ENCODE data around the gene MRAP2. TPM values are rescaled to one million over a fixed set of nuclear protein-coding genes. Genes with fewer than 3 reads are reported as not detected.
"Not testable (repeated sequence)": the region's sequence is repeated elsewhere in the genome, so short reads cannot be mapped to it uniquely, and the experiment has no call there.

The MRAP2 gene
- total RNA-seq, 2 donors from 2014 or later: not detected

DNA sequence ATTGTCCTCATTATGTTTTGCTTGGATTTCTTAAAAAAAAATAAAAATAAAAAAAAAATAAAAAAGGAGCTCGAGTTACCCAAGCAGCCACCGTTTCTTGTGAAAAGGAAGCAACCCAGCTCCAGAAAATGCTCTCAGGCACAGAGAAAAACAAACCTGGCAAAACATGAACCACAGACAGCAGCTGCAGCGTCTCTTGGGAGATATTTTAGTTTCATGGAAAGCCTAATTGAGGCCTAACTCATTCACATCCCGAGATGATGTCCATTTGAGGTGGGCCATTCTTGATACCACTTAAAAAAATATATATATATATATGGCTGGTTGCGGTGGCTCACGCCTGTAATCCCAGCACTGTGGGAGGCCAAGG lies 13.7 kb upstream of the MRAP2 start:
- no peak overlapping the region for H3K27ac Mint-ChIP-seq
- H3K36me3 Mint-ChIP-seq: no peaks in the 10 kb centered on the region
- ATAC-seq (no peak), DNase-seq (ENCODE audit: low spot score in 2 of 2) (no peak)
- H3K9me3 Mint-ChIP-seq: no peaks in the 10 kb centered on the region

DNA sequence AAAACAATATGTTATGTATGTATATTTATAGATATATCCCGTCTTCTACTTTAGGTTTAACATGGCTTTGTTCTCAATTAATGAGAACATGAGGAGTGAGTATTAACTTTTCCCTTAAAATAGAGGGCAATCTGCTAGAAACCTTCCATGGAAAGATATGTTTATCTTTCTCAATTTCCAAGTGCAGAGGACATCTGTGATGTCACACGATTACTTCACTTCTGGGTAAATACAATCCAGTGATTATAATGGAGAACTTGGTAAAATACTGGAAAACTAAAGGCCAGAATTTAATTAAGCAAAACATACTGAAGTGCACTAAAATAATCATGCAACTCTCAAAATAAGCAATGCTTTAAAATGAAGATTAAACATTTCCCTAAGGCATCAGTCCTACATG lies 11.9 kb upstream of the MRAP2 start:
- H3K27ac Mint-ChIP-seq: no peak overlapping the region
- ATAC-seq (no peak), DNase-seq (ENCODE audit: low spot score in 2 of 2) (no peak)
- peaks cover 5 to 6% of the 10 kb centered on the region in 2 donors for H3K9me3 Mint-ChIP-seq
- H3K36me3 Mint-ChIP-seq: peaks cover 0 to 4% of the 10 kb centered on the region in 2 donors

DNA sequence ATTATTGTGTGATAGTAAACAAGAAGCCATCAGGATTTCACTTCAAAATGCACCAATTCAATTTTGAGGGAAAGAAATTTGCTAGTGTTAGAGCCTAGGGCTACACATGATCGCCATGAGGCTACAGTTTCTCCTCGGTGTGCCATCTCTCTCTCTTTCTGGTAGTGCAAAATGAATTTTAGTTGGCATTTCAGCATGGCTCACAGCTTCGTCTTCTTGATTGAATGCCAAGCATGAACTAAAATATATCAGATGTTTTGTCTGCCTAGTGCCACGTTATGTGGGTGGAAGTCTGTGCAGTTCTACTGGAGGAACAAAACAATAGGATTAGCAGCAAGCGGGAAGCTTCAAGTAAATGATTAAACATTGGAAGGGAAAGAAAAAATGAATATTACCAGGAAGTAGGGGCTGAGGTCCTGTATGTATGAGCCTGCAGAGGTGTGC lies 6.8 kb upstream of the MRAP2 start:
- peaks cover 0 to 4% of the 10 kb centered on the region in 2 donors for H3K36me3 Mint-ChIP-seq
- H3K27ac Mint-ChIP-seq: no peak overlapping the region
- peaks cover 6 to 11% of the 10 kb centered on the region in 2 donors for H3K9me3 Mint-ChIP-seq
- DNase-seq (ENCODE audit: low spot score in 2 of 2): no peak
- no peak for ATAC-seq

DNA sequence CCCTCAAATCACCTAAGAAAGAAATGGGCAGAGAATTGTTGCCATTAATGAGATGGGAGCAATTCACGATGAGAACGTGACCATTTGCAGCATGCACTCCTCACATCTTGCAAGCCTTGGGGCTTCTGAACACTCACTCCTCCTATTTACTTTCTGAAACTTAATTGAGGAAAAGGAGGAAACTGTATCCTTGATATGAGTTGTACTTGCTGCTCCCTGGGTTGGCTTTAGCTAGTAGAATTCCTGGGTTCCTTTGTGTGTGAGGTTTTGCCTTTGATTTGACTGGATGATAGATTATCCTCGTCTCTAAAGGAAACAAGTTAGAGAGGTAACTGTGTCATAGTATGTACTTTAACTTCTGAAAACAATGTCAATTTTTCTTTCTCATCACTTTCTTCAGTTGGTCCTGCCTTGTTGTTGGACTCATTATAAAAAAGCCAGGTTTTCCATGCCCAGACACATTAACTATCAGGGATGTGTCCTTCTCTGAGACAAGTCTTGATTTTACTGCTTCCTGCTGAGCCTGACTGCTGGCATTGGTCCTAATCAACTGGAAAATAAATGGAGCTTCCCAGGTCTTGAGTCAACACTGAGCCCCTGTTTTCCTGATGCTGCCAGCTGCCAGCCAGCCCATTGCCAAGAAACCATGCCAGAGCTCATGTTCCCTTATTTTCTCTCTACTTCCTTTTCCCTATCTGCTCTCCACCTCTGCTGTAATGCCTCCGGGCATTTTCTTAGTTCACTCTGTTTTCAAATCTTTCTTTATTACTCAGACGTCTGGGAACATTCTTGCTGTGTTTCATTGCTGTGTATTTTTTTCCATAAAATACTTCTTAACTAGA lies 6.0 kb upstream of the MRAP2 start:
- no peak for ATAC-seq
- no peak for DNase-seq (ENCODE audit: low spot score in 2 of 2)
- H3K9me3 Mint-ChIP-seq: peaks cover 6 to 11% of the 10 kb centered on the region in 2 donors
- no peak overlapping the region for H3K27ac Mint-ChIP-seq
- peaks cover 0 to 8% of the 10 kb centered on the region in 2 donors for H3K36me3 Mint-ChIP-seq

- Mint-ChIP-seq H3K36me3 (peaks cover 0 to 8% of the 10 kb centered on the region in 2 donors), H3K9me3 (peaks cover 6 to 11% of the 10 kb centered on the region in 2 donors), H3K27ac (no peak overlapping the region)
- DNase-seq (ENCODE audit: low spot score in 2 of 2) (no peak), ATAC-seq (no peak)
Observed at GRCh38 chr6:84028350-84028749, 5.2 kb upstream of the MRAP2 start.

DNA sequence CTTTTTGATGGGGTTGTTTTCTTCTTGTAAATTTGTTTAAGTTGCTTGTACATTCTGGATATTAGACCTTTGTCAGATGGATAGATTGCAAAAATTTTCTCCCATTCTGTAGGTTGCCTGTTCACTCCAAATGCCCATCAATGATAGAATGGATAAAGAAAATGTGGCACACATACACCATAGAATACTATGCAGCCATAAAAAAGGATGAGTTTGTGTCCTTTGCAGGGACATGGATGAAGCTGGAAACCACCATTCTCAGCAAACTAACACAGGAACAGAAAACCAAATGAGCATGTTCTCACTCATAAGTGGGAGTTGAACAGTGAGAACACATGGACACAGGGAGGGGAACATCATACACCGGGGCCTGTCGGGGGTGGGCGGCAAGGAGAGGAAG lies 1.6 kb upstream of the MRAP2 start:
- peaks cover 5 to 13% of the 10 kb centered on the region in 2 donors for H3K9me3 Mint-ChIP-seq
- DNase-seq (ENCODE audit: low spot score in 2 of 2); ATAC-seq; H3K27ac Mint-ChIP-seq: not testable (repeated sequence)
- H3K36me3 Mint-ChIP-seq: peaks cover 0 to 13% of the 10 kb centered on the region in 2 donors

GRCh38 chr6:84035484-84035883 lies 1.9 kb downstream of the MRAP2 start:
- Mint-ChIP-seq H3K9me3 (peaks cover 5 to 10% of the 10 kb centered on the region in 2 donors), H3K36me3 (peaks cover 0 to 13% of the 10 kb centered on the region in 2 donors), H3K27ac (no peak overlapping the region)
- DNase-seq (ENCODE audit: low spot score in 2 of 2): no peak
- ATAC-seq: no peak

DNA sequence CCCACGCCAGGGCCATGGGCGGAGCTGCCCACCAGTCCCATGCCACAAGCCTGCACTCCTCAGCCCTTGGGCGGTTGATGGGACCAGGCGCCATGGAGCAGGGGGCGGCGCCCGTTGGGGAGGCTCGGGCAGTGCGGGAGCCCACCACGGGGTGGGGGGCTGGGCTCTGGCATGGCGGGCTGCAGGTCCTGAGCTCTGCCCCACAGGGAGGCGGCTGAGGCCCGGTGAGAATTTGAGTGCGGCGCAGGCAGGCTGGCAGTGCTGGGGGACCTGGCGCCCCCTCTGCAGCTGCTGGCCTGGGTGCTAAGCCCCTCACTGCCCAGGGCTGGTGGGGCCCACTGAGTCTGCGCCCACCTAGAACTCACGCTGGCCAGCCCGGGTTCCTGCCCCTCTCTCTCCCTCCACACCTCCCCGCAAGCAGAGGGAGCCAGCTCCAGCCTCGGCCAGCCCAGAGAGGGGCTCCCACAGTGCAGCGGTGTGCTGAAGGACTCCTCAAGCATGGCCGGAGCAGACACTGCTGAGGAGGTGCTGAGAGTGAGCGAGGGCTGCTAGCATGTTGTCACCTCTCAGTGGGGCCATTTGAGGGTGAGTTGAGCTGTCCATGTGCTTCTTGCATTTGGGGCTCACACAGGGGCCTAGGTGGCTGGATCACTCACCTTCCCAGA lies 4.0 kb downstream of the MRAP2 start:
- H3K27ac Mint-ChIP-seq: no peak overlapping the region
- ATAC-seq: no peak

GRCh38 chr6:84042603-84043002 lies 9.0 kb downstream of the MRAP2 start:
- no peak overlapping the region for H3K27ac Mint-ChIP-seq
- no peak for ATAC-seq

More for the DNA sequence above, 4.0 kb downstream of the MRAP2 start:
- H3K9me3 Mint-ChIP-seq: peaks cover 5 to 8% of the 10 kb centered on the region in 2 donors
- no peak for DNase-seq (ENCODE audit: low spot score in 2 of 2)
- H3K36me3 Mint-ChIP-seq: peaks cover 0 to 9% of the 10 kb centered on the region in 2 donors

GRCh38 chr6:84043555-84043954 lies 10.0 kb downstream of the MRAP2 start:
- no peaks in the 10 kb centered on the region for H3K9me3 Mint-ChIP-seq
- no peak for DNase-seq (ENCODE audit: low spot score in 2 of 2)
- no peaks in the 10 kb centered on the region for H3K36me3 Mint-ChIP-seq
- H3K27ac Mint-ChIP-seq: no peak overlapping the region
- ATAC-seq: no peak

More at GRCh38 chr6:84042603-84043002, 9.0 kb downstream of the MRAP2 start:
- no peaks in the 10 kb centered on the region for H3K9me3 Mint-ChIP-seq
- no peaks in the 10 kb centered on the region for H3K36me3 Mint-ChIP-seq
- no peak for DNase-seq (ENCODE audit: low spot score in 2 of 2)

DNA sequence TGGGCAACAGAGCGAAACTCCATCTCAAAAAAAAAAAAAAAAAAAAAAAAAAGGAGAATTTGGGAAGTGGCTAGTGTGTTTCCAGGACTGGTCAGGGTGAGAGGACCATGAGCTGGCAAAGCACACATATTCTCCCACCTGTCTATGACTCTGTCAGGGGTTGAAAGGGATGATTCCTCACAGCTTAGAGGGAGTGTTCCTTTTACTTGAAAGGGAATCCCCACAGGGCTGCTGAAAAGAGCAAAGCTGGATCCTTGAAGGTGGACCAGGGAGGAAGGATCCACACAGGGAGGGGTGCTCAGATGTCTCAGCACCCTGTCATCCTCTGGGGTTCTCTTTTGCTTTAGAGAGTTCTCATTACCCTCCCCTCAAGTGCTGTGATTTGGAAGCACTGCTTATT lies 13.2 kb downstream of the MRAP2 start:
- no peaks in the 10 kb centered on the region for H3K36me3 Mint-ChIP-seq

GRCh38 chr6:84048588-84048987 lies 15.0 kb downstream of the MRAP2 start:
- H3K27ac Mint-ChIP-seq: no peak overlapping the region
- no peaks in the 10 kb centered on the region for H3K9me3 Mint-ChIP-seq
- ATAC-seq (no peak), DNase-seq (ENCODE audit: low spot score in 2 of 2) (no peak)
- no peaks in the 10 kb centered on the region for H3K36me3 Mint-ChIP-seq

More for the DNA sequence above, 13.2 kb downstream of the MRAP2 start:
- ATAC-seq: no peak
- DNase-seq (ENCODE audit: low spot score in 2 of 2): no peak
- Mint-ChIP-seq H3K9me3 (no peaks in the 10 kb centered on the region), H3K27ac (no peak overlapping the region)

GRCh38 chr6:84050408-84050807 lies 16.8 kb downstream of the MRAP2 start:
- H3K9me3 Mint-ChIP-seq: no peaks in the 10 kb centered on the region
- no peak for DNase-seq (ENCODE audit: low spot score in 2 of 2)
- no peak overlapping the region for H3K27ac Mint-ChIP-seq
- ATAC-seq: no peak
- no peaks in the 10 kb centered on the region for H3K36me3 Mint-ChIP-seq

GRCh38 chr6:84052204-84052882 lies 18.8 kb downstream of the MRAP2 start:
- no peaks in the 10 kb centered on the region for H3K9me3 Mint-ChIP-seq
- ATAC-seq (no peak), DNase-seq (ENCODE audit: low spot score in 2 of 2) (no peak)
- H3K27ac Mint-ChIP-seq: no peak overlapping the region
- no peaks in the 10 kb centered on the region for H3K36me3 Mint-ChIP-seq

DNA sequence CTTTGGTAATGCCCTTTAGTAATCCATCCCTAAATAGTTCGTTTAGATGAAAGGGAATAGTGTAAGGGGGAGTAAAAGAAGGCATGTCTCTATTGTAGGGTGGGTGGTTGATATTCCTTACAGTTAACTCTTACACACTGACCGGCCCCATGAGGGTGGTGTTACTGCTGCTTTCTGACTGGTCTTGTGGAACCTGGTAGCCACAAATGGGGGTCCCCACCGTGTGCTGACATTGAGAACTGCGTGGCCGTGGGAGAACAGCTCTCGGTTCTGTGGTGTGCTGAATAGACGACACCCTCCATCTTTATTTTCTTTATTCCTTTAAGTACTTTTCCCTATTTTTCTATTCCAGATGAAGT lies 19.3 kb downstream of the MRAP2 start:
- ATAC-seq: no peak
- Mint-ChIP-seq H3K27ac (no peak overlapping the region), H3K36me3 (no peaks in the 10 kb centered on the region), H3K9me3 (no peaks in the 10 kb centered on the region)
- DNase-seq (ENCODE audit: low spot score in 2 of 2): no peak

DNA sequence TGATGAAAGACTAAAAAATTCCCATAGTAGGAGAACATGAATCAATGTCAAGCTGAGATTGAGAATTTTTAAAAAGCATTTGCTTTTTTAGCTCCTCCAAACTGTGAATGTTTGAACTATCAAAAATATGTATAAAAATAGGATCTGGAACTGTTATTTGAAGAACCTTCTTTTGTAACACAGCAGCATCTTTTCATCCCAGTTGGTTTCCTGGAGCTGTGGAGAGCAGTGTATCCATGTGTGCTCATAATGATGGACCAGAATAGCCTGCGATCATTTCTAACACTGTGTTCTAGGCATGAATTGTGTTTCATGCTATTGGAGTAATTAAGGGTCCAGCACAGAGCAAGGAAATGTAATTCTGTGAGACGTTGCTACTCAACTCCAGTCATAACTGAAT lies 22.1 kb downstream of the MRAP2 start:
- DNase-seq (ENCODE audit: low spot score in 2 of 2) (no peak), ATAC-seq (no peak)
- H3K9me3 Mint-ChIP-seq: no peaks in the 10 kb centered on the region
- H3K27ac Mint-ChIP-seq: no peak overlapping the region
- H3K36me3 Mint-ChIP-seq: no peaks in the 10 kb centered on the region

DNA sequence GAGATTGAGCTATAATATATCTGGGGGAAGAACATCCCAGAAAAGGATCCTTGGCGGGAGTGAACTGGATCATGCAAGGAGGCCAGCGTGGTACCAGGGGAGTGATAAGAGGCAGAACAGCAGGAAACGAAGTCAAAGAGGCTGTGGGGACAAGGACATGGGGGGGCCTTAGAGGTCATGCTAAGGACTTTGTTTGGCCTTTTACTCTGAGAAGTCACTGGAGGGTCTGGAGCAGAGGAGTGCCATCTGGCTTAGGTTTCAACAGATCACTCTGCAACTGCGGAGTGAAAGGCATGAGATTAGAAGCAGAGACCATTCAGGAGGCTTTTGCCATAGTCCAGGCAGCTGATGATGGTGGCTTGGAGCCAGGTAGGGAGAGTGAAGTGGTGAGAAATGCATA lies 24.3 kb downstream of the MRAP2 start:
- H3K9me3 Mint-ChIP-seq: no peaks in the 10 kb centered on the region
- no peak overlapping the region for H3K27ac Mint-ChIP-seq
- ATAC-seq (no peak), DNase-seq (ENCODE audit: low spot score in 2 of 2) (no peak)
- H3K36me3 Mint-ChIP-seq: no peaks in the 10 kb centered on the region
